ENCODE results near the gene C17orf107. TPM values are rescaled to one million over a fixed set of nuclear protein-coding genes. Genes with fewer than 3 reads are reported as not detected.

The C17orf107 gene
- total and polyA plus RNA-seq, 2 of the 13 experiments (the other 11 are each of a cell fraction or from before 2014, with no cell fraction given): 0.20 to 0.59 TPM

DNA sequence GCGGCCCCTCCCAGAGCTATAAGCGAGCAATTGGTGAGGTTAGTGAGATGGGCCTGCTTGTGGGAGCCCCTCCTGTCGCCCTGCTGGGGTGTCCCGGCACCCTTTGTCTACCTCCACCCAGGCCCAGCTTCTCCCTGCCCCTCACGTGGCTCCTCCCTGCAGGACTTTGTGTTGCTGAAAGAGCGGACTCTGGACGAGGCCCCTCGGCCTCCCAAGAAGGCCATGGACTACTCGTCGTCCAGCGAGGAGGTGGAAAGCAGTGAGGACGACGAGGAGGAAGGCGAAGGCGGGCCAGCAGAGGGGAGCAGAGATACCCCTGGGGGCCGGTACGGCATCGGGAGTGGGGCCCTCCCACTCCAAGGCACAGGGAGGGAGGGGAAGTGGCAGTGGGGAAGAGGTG lies 6.1 kb upstream of the C17orf107 start:
- no peaks in the 10 kb centered on the region for H3K9me3 ChIP-seq (ENCODE audit: low read length)
- in situ Hi-C loops (cut with HindIII; ENCODE audit: extremely low pct_ligation_motif_present, low pct_unique_long_range_greater_than_20kb): loop anchor here (10.0 kb wide), 1 partner anchor 338 kb away; the partner anchor contains the start of gene MYBBP1A
- whole genome bisulfite sequencing (ENCODE audit: low lambda C conversion rate): 88% methylated on average over 18 of the region's 18 CpGs
- no peaks in the 10 kb centered on the region for H3K27me3 ChIP-seq (ENCODE audit: control insufficient read depth in 1 of 2, insufficient read depth in 2 of 2, low read length in 2 of 2)
- DNase-seq (ENCODE audit: low spot score) (no peak), FAIRE-seq (no peak), ATAC-seq (no peak)
- BruUV-seq (replicated peaks): no TSS peak
- peaks cover 37 to 77% of the 10 kb centered on the region in 2 experiments; a peak in 4 of 5 replicates for H3K36me3 ChIP-seq (replicated peaks in 1 of 2; ENCODE audit: control insufficient read depth in 1 of 2, insufficient read depth in 2 of 2, low read length in 2 of 2)
- ChIA-PET POLR2A (no interaction called here), CTCF (ENCODE audit: low intra/inter-chr PET ratio, low total read pairs) (no interaction called here)
- no peak overlapping the region for H2AFZ ChIP-seq (ENCODE audit: low read length)
- no peaks in the 10 kb centered on the region for H4K20me1 ChIP-seq (ENCODE audit: insufficient read depth, low read length)
- no peaks in the 10 kb centered on the region for H3K79me2 ChIP-seq (ENCODE audit: insufficient read depth, low read length)
- H3K4me3 ChIP-seq (replicated peaks in 1 of 3; ENCODE audit: insufficient read depth in 1 of 3, low read depth in 2 of 3, low read length in 3 of 3): no peak overlapping the region
- intact Hi-C loops (cut with micrococcal nuclease; ENCODE audit: unreplicated experiment): no loop called here
- H3K9ac ChIP-seq (ENCODE audit: insufficient read depth, low read depth, low read length): no peak overlapping the region
- TF ChIP-seq, protein P1, sequence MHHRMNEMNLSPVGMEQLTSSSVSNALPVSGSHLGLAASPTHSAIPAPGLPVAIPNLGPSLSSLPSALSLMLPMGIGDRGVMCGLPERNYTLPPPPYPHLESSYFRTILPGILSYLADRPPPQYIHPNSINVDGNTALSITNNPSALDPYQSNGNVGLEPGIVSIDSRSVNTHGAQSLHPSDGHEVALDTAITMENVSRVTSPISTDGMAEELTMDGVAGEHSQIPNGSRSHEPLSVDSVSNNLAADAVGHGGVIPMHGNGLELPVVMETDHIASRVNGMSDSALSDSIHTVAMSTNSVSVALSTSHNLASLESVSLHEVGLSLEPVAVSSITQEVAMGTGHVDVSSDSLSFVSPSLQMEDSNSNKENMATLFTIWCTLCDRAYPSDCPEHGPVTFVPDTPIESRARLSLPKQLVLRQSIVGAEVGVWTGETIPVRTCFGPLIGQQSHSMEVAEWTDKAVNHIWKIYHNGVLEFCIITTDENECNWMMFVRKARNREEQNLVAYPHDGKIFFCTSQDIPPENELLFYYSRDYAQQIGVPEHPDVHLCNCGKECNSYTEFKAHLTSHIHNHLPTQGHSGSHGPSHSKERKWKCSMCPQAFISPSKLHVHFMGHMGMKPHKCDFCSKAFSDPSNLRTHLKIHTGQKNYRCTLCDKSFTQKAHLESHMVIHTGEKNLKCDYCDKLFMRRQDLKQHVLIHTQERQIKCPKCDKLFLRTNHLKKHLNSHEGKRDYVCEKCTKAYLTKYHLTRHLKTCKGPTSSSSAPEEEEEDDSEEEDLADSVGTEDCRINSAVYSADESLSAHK (CRISPR knock-in tag; IDR thresholded peaks at IDR 0.05; ENCODE audit: borderline replicate concordance): no peak
- no peak overlapping the region for H3K27ac ChIP-seq (ENCODE audit: extremely low read length, insufficient read depth, low read length)
- H3K4me1 ChIP-seq (ENCODE audit: insufficient read depth, low read length): no peaks in the 10 kb centered on the region
- no peak overlapping the region for H3K4me2 ChIP-seq (ENCODE audit: low read depth, low read length)

DNA sequence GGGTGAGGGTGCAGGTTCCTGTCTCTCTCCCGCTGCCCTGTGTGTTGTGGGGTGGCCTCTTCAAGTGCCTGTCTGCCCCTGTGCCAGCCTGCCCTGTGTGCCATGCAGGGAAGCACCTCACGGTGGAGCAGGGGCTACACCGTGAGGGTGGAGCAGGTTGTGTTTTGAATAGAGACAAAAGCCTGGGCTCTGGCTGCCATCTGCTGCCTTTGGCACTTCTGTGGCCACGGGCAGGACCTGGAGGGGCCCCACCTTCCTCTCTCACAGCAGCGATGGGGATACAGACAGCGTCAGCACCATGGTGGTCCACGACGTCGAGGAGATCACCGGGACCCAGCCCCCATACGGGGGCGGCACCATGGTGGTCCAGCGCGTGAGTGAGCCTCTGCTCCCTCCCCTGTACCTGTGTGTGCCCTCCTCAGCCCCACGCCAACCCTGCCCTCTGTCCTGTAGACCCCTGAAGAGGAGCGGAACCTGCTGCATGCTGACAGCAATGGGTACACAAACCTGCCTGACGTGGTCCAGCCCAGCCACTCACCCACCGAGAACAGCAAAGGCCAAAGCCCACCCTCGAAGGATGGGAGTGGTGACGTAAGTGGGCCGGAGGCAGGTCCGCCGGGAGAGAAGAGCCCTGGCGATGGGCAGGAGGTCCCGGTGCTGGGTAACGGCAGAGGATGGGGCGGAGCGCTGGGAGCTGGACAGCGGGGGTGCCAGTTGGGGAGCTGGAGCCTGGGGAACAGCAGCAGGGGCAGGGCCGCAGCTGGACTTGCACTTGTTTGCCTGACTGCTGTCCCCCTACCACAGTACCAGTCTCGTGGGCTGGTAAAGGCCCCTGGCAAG lies 5.4 kb upstream of the C17orf107 start:
- no peak overlapping the region for H3K4me2 ChIP-seq (ENCODE audit: low read depth, low read length)
- no peaks in the 10 kb centered on the region for H3K9me3 ChIP-seq (ENCODE audit: low read length)
- H2AFZ ChIP-seq (ENCODE audit: low read length): no peak overlapping the region
- no peak for ATAC-seq
- BruUV-seq (replicated peaks): no TSS peak
- ChIA-PET POLR2A (no interaction called here), CTCF (ENCODE audit: low intra/inter-chr PET ratio, low total read pairs) (no interaction called here)
- no peak overlapping the region for H3K9ac ChIP-seq (ENCODE audit: insufficient read depth, low read depth, low read length)
- no peak overlapping the region for H3K4me3 ChIP-seq (replicated peaks in 1 of 3; ENCODE audit: insufficient read depth in 1 of 3, low read depth in 2 of 3, low read length in 3 of 3)
- no peaks in the 10 kb centered on the region for H3K27me3 ChIP-seq (ENCODE audit: control insufficient read depth in 1 of 2, insufficient read depth in 2 of 2, low read length in 2 of 2)
- in situ Hi-C loops (cut with HindIII; ENCODE audit: extremely low pct_ligation_motif_present, low pct_unique_long_range_greater_than_20kb) (loop anchor here (10.0 kb wide), 1 partner anchor 339 kb away; the partner anchor contains the start of gene MYBBP1A), intact Hi-C loops (cut with micrococcal nuclease; ENCODE audit: unreplicated experiment) (no loop called here)
- no peaks in the 10 kb centered on the region for H4K20me1 ChIP-seq (ENCODE audit: insufficient read depth, low read length)
- H3K27ac ChIP-seq (ENCODE audit: extremely low read length, insufficient read depth, low read length): no peak overlapping the region
- H3K79me2 ChIP-seq (ENCODE audit: insufficient read depth, low read length): no peaks in the 10 kb centered on the region
- peak; percentile 50 for TF ChIP-seq AGO2 (optimal IDR thresholded peaks at IDR 0.05; ENCODE audit: low read depth, low read length)
- no peak for TF ChIP-seq RCOR2 (CRISPR knock-in tag; IDR thresholded peaks at IDR 0.05)
- WGBS (ENCODE audit: low lambda C conversion rate): 98% methylated on average over 22 of the region's 31 CpGs
- FAIRE-seq: no peak
- peaks cover 36 to 77% of the 10 kb centered on the region in 2 experiments; a peak in 4 of 5 replicates for H3K36me3 ChIP-seq (replicated peaks in 1 of 2; ENCODE audit: control insufficient read depth in 1 of 2, insufficient read depth in 2 of 2, low read length in 2 of 2)
- no peak for DNase-seq (ENCODE audit: low spot score)
- H3K4me1 ChIP-seq (ENCODE audit: insufficient read depth, low read length): no peaks in the 10 kb centered on the region

Measured in HepG2 (cell line).